ENCODE results near the gene CELF1.

CELF1 gene

GRCh38 chr11:47485107-47485506, 67.8 kb downstream of the CELF1 start:
- no peak for DNase-seq (ENCODE audit: low spot score)

- no peak for DNase-seq (ENCODE audit: low spot score)
Observed at GRCh38 chr11:47483457-47483856, 69.5 kb downstream of the CELF1 start.

GRCh38 chr11:47480762-47481161, 72.2 kb downstream of the CELF1 start:
- no peak for DNase-seq (ENCODE audit: low spot score)

- DNase-seq (ENCODE audit: low spot score): no peak
Observed at GRCh38 chr11:47478651-47479329, 74.1 kb downstream of the CELF1 start.

- no peak for DNase-seq (ENCODE audit: low spot score)
Observed at GRCh38 chr11:47477753-47478152, 75.2 kb downstream of the CELF1 start.

- DNase-seq (ENCODE audit: low spot score): no peak
Observed at GRCh38 chr11:47477323-47477722, 75.6 kb downstream of the CELF1 start.

GRCh38 chr11:47470671-47471070, 82.3 kb downstream of the CELF1 start:
- DNase-seq (ENCODE audit: low spot score): no peak

- no peak for DNase-seq (ENCODE audit: low spot score)
Observed at GRCh38 chr11:47469361-47470179, 83.4 kb downstream of the CELF1 start.

GRCh38 chr11:47468598-47469214, 84.2 kb downstream of the CELF1 start:
- DNase-seq (ENCODE audit: low spot score): no peak

- no peak for DNase-seq (ENCODE audit: low spot score)
Observed at GRCh38 chr11:47467357-47467756, 85.6 kb downstream of the CELF1 start.

GRCh38 chr11:47466701-47467250, 86.2 kb downstream of the CELF1 start:
- DNase-seq (ENCODE audit: low spot score): no peak

GRCh38 chr11:47466201-47466600, 86.7 kb downstream of the CELF1 start:
- no peak for DNase-seq (ENCODE audit: low spot score)

- DNase-seq (ENCODE audit: low spot score): no peak
Observed at GRCh38 chr11:47464483-47464882, 88.4 kb downstream of the CELF1 start.

GRCh38 chr11:47461876-47462275, 91.1 kb downstream of the CELF1 start:
- DNase-seq (ENCODE audit: low spot score): no peak

- no peak for DNase-seq (ENCODE audit: low spot score)
Observed at GRCh38 chr11:47460571-47461235, 92.2 kb downstream of the CELF1 start.

GRCh38 chr11:47454258-47454671, 98.7 kb downstream of the CELF1 start:
- peak; percentile 67 for DNase-seq (ENCODE audit: low spot score)

- DNase-seq (ENCODE audit: low spot score): no peak
Observed at GRCh38 chr11:47453365-47453764, 99.6 kb downstream of the CELF1 start.

- no peak for DNase-seq (ENCODE audit: low spot score)
Observed at GRCh38 chr11:47451990-47452389, 100.9 kb downstream of the CELF1 start.

- DNase-seq (ENCODE audit: low spot score): no peak
Observed at GRCh38 chr11:47451436-47451835, 101.5 kb downstream of the CELF1 start.

- DNase-seq (ENCODE audit: low spot score): no peak
Observed at GRCh38 chr11:47449541-47449940, 103.4 kb downstream of the CELF1 start.

- no peak for DNase-seq (ENCODE audit: low spot score)
Observed at GRCh38 chr11:47448566-47449427, 104.1 kb downstream of the CELF1 start, which contains the start of gene RAPSN. RAPSN (minus strand) TSS chr11:47449136; CDS start chr11:47448964, 172 bp downstream.
